Measurements from ENCODE around the gene ICE2. TPM values are rescaled to one million over a fixed set of nuclear protein-coding genes. Genes with fewer than 3 reads are reported as not detected.
A peak's percentile ranks its signal among the peaks of the same experiment; 100 is the strongest.

Gene ICE2
- total RNA-seq, 1 donor from 2014 or later: 26.5 TPM

- no peak overlapping the region for H3K27ac Mint-ChIP-seq (ENCODE audit: unreplicated experiment)
- TF ChIP-seq EZH2 (IDR thresholded peaks at IDR 0.05; ENCODE audit: insufficient read depth, low read length): no peak
- TF ChIP-seq, protein P1, sequence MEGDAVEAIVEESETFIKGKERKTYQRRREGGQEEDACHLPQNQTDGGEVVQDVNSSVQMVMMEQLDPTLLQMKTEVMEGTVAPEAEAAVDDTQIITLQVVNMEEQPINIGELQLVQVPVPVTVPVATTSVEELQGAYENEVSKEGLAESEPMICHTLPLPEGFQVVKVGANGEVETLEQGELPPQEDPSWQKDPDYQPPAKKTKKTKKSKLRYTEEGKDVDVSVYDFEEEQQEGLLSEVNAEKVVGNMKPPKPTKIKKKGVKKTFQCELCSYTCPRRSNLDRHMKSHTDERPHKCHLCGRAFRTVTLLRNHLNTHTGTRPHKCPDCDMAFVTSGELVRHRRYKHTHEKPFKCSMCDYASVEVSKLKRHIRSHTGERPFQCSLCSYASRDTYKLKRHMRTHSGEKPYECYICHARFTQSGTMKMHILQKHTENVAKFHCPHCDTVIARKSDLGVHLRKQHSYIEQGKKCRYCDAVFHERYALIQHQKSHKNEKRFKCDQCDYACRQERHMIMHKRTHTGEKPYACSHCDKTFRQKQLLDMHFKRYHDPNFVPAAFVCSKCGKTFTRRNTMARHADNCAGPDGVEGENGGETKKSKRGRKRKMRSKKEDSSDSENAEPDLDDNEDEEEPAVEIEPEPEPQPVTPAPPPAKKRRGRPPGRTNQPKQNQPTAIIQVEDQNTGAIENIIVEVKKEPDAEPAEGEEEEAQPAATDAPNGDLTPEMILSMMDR (IDR thresholded peaks at IDR 0.05; ENCODE audit: insufficient read depth, low read depth, low read length): no peak
- H3K4me2 ChIP-seq (ENCODE audit: low read length): peak overlapping the region; percentile 18
- H3K27ac ChIP-seq (ENCODE audit: low read depth, low read length): no peak overlapping the region
- no peaks in the 10 kb centered on the region for H3K36me3 ChIP-seq (ENCODE audit: insufficient read depth, low read length)
- H3K36me3 Mint-ChIP-seq (ENCODE audit: low read depth, unreplicated experiment): no peaks in the 10 kb centered on the region
- H3K27me3 ChIP-seq (ENCODE audit: insufficient read depth, low read length): no peaks in the 10 kb centered on the region
- no peaks in the 10 kb centered on the region for H3K9me3 ChIP-seq (ENCODE audit: insufficient read depth, low read depth, low read length)
- peaks cover 7% of the 10 kb centered on the region for H3K4me1 Mint-ChIP-seq (ENCODE audit: low read depth, unreplicated experiment)
- peaks cover 6% of the 10 kb centered on the region for H3K79me2 ChIP-seq (ENCODE audit: insufficient read depth, low read length)
- H3K9ac ChIP-seq (ENCODE audit: low read length): peak overlapping the region; percentile 7
- H4K20me1 ChIP-seq (ENCODE audit: insufficient read depth, low read length): no peaks in the 10 kb centered on the region
- peaks cover 6% of the 10 kb centered on the region for H3K4me1 ChIP-seq (ENCODE audit: insufficient read depth, low read length)
- no peak overlapping the region for H2AFZ ChIP-seq (ENCODE audit: low read depth, low read length)
- FAIRE-seq (peak; percentile 32), DNase-seq (ENCODE audit: low read depth) (peak; percentile 63)
- H3K4me3 ChIP-seq (ENCODE audit: insufficient read depth, low read depth, low read length): no peak overlapping the region
- no peaks in the 10 kb centered on the region for H3K9me3 Mint-ChIP-seq (ENCODE audit: unreplicated experiment)
- no peaks in the 10 kb centered on the region for H3K27me3 Mint-ChIP-seq (ENCODE audit: low read depth, unreplicated experiment)
- no peak overlapping the region for H3K4me3 Mint-ChIP-seq (ENCODE audit: unreplicated experiment)
Observed at GRCh38 chr15:60442763-60443162, 36.2 kb downstream of the ICE2 start.

DNA sequence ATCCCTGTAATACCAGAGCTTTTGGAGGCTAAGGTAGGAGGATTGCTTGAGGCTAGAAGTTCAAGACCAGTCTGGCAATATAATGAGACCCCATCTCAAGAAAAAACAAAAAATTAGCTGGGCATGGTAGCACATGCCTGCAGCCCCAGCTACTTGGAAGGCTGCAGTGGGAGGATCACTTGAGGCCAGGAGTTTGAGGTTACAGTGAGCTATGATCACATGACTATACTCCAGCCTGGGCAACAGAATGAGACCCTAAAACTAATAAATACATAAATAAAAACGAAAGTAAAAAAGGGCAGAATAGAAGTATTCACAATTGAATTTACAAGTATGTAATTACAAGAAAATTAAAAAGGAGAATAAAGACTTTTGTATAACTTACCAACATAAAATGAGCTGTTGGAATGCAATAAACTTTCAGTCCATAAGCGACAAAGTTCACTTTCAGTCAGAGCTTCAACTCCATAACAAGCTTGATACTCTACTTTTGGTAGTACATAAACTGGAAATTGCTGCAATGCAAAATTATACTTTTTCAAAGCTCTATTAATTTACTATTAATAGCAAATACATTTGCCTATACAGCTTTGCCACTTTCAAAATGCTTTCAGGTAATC is 36.8 kb downstream of the ICE2 start:
- Mint-ChIP-seq H3K9me3 (ENCODE audit: unreplicated experiment) (no peaks in the 10 kb centered on the region), H3K27ac (ENCODE audit: unreplicated experiment) (no peak overlapping the region), H3K4me3 (ENCODE audit: unreplicated experiment) (no peak overlapping the region), H3K36me3 (ENCODE audit: low read depth, unreplicated experiment) (no peaks in the 10 kb centered on the region), H3K4me1 (ENCODE audit: low read depth, unreplicated experiment) (peaks cover 7% of the 10 kb centered on the region), H3K27me3 (ENCODE audit: low read depth, unreplicated experiment) (no peaks in the 10 kb centered on the region)
- no peak overlapping the region for H3K27ac ChIP-seq (ENCODE audit: low read depth, low read length)
- H3K79me2 ChIP-seq (ENCODE audit: insufficient read depth, low read length): peaks cover 6% of the 10 kb centered on the region
- peaks cover 6% of the 10 kb centered on the region for H3K4me1 ChIP-seq (ENCODE audit: insufficient read depth, low read length)
- TF ChIP-seq, protein P1 (IDR thresholded peaks at IDR 0.05; ENCODE audit: insufficient read depth, low read depth, low read length): no peak
- TF ChIP-seq EZH2 (IDR thresholded peaks at IDR 0.05; ENCODE audit: insufficient read depth, low read length): no peak
- H3K4me3 ChIP-seq (ENCODE audit: insufficient read depth, low read depth, low read length): no peak overlapping the region
- DNase-seq (ENCODE audit: low read depth) (no peak), FAIRE-seq (no peak)
- no peak overlapping the region for H2AFZ ChIP-seq (ENCODE audit: low read depth, low read length)
- H3K4me2 ChIP-seq (ENCODE audit: low read length): no peak overlapping the region
- H3K9ac ChIP-seq (ENCODE audit: low read length): no peak overlapping the region
- no peaks in the 10 kb centered on the region for H4K20me1 ChIP-seq (ENCODE audit: insufficient read depth, low read length)
- no peaks in the 10 kb centered on the region for H3K27me3 ChIP-seq (ENCODE audit: insufficient read depth, low read length)
- H3K36me3 ChIP-seq (ENCODE audit: insufficient read depth, low read length): no peaks in the 10 kb centered on the region
- no peaks in the 10 kb centered on the region for H3K9me3 ChIP-seq (ENCODE audit: insufficient read depth, low read depth, low read length)

GRCh38 chr15:60441331-60441730 is 37.6 kb downstream of the ICE2 start:
- Histone ChIP-seq H3K79me2 (ENCODE audit: insufficient read depth, low read length) (peaks cover 6% of the 10 kb centered on the region), H3K27me3 (ENCODE audit: insufficient read depth, low read length) (no peaks in the 10 kb centered on the region), H3K9ac (ENCODE audit: low read length) (no peak overlapping the region), H3K36me3 (ENCODE audit: insufficient read depth, low read length) (no peaks in the 10 kb centered on the region), H3K4me2 (ENCODE audit: low read length) (no peak overlapping the region), H2AFZ (ENCODE audit: low read depth, low read length) (no peak overlapping the region), H3K27ac (ENCODE audit: low read depth, low read length) (no peak overlapping the region), H4K20me1 (ENCODE audit: insufficient read depth, low read length) (no peaks in the 10 kb centered on the region), H3K4me1 (ENCODE audit: insufficient read depth, low read length) (peaks cover 6% of the 10 kb centered on the region), H3K4me3 (ENCODE audit: insufficient read depth, low read depth, low read length) (no peak overlapping the region), H3K9me3 (ENCODE audit: insufficient read depth, low read depth, low read length) (no peaks in the 10 kb centered on the region)
- no peak for TF ChIP-seq EZH2 (IDR thresholded peaks at IDR 0.05; ENCODE audit: insufficient read depth, low read length)
- TF ChIP-seq, protein P1 (IDR thresholded peaks at IDR 0.05; ENCODE audit: insufficient read depth, low read depth, low read length): no peak
- no peak overlapping the region for H3K27ac Mint-ChIP-seq (ENCODE audit: unreplicated experiment)
- peaks cover 7% of the 10 kb centered on the region for H3K4me1 Mint-ChIP-seq (ENCODE audit: low read depth, unreplicated experiment)
- no peaks in the 10 kb centered on the region for H3K9me3 Mint-ChIP-seq (ENCODE audit: unreplicated experiment)
- H3K36me3 Mint-ChIP-seq (ENCODE audit: low read depth, unreplicated experiment): no peaks in the 10 kb centered on the region
- DNase-seq (ENCODE audit: low read depth) (no peak), FAIRE-seq (no peak)
- H3K4me3 Mint-ChIP-seq (ENCODE audit: unreplicated experiment): no peak overlapping the region
- no peaks in the 10 kb centered on the region for H3K27me3 Mint-ChIP-seq (ENCODE audit: low read depth, unreplicated experiment)

All from astrocyte (in vitro differentiated cells and primary cell).